K562 (cell line): Measurements from ENCODE around the gene ATP7B. TPM values are rescaled to one million over a fixed set of nuclear protein-coding genes. Genes with fewer than 3 reads are reported as not detected.

Experiments
- ATAC-seq: fragments of 200-7000 bp; cut with Tn5 transposase; 3 replicates; pipeline ENCODE4 v1.9.1; 2020; ENCODE audit warnings: moderate library complexity
- BruUV-seq: library from RNA; stranded (reverse); fragments of 400-500 nt; replicated peaks from 2 replicates; lab custom pipeline; 2021; lab: Mats Ljungman, UMichigan
- CTCF ChIA-PET: fragments of 300-600 bp; formaldehyde crosslinking; extraction: SDS; loops from one replicate; lab custom pipeline; 2021; ENCODE audit warnings: low intra/inter-chr PET ratio; lab: Yijun Ruan, JAX
- POLR2A ChIA-PET: fragments of 300-600, 350-650 bp; sonication (Branson Sonifier 250); formaldehyde crosslinking; extraction: SDS; loops from one replicate; lab custom pipeline; 2021; ENCODE audit warnings: antibody characterized with exemption, inconsistent platforms; lab: Yijun Ruan, JAX
- DNase-seq, 4 experiments: peaks; one replicate each; pipeline versions ENCODE4 v3.0.0 to v3.0.0-alpha.2; 2011 to 2018; ENCODE audit warnings: low spot score in 3 of 4, mixed read lengths in 3 of 4; ENCODE audit errors: extremely low read depth in 1 of 4
- FAIRE-seq: peaks from 2 replicates; lab custom pipeline; 2011; peaks lifted over from hg19 to GRCh38; lab: Jason Lieb, UNC
- H2AFZ ChIP-seq: 2 replicates; pipeline ENCODE4 v1.6.0; 2011; ENCODE audit warnings: low read depth, low read length, control low read depth, inconsistent platforms
- H3K27ac ChIP-seq: fragments of 200-600 bp; 3 replicates; pipeline ENCODE4 v1.8.0; 2011; ENCODE audit warnings: low read depth, mild to moderate bottlenecking, control low read depth, inconsistent platforms, low read length, moderate library complexity, mixed read lengths; ENCODE audit errors: extremely low read depth
- H3K27me3 ChIP-seq, 2 experiments: fragments of 300-600 bp in 1 of 2; 2 replicates in 1 of 2; 3 replicates in 1 of 2; pipeline versions ENCODE4 v1.6.0 to v1.8.0; 2011; ENCODE audit warnings: inconsistent platforms in 2 of 2, low read length in 2 of 2, mild to moderate bottlenecking in 1 of 2, mixed read lengths in 1 of 2, moderate library complexity in 1 of 2; ENCODE audit not compliant: control insufficient read depth in 2 of 2, insufficient read depth in 2 of 2
- H3K36me3 ChIP-seq: fragments of 300-600 bp; 3 replicates; pipeline ENCODE4 v1.8.0; 2011; ENCODE audit warnings: mild to moderate bottlenecking, low read length, inconsistent platforms; ENCODE audit not compliant: control insufficient read depth, insufficient read depth
- H3K4me1 ChIP-seq, 2 experiments: fragments of 200-600 bp in 1 of 2; replicated peaks in 1 of 2; 2 replicates in 1 of 2; 3 replicates in 1 of 2; pipeline versions ENCODE4 v1.5.1 to v1.8.0; 2011; ENCODE audit warnings: inconsistent platforms in 2 of 2, low read length in 2 of 2, mild to moderate bottlenecking in 1 of 2, mixed read lengths in 1 of 2, moderate library complexity in 1 of 2; ENCODE audit not compliant: control insufficient read depth in 2 of 2, insufficient read depth in 2 of 2
- H3K4me2 ChIP-seq: 2 replicates; pipeline ENCODE4 v1.6.1; 2011; ENCODE audit warnings: low read length, control low read depth, inconsistent platforms, mixed read lengths; ENCODE audit not compliant: insufficient read depth
- H3K4me3 ChIP-seq: fragments of 200-600 bp; sonication (generic), shearing (Covaris generic); 2 replicates; pipeline ENCODE4 v1.5.1; 2016; ENCODE audit warnings: control low read depth, inconsistent platforms
- H3K79me2 ChIP-seq: fragments of 200-600 bp; 3 replicates; pipeline ENCODE4 v1.8.0; 2011; ENCODE audit warnings: low read length, inconsistent platforms; ENCODE audit not compliant: control insufficient read depth, insufficient read depth
- H3K9ac ChIP-seq, 2 experiments: 2 replicates each; pipeline versions ENCODE4 v1.6.0 to v1.6.1; 2011; ENCODE audit warnings: low read depth in 2 of 2, low read length in 2 of 2, control low read depth in 1 of 2, inconsistent platforms in 1 of 2, mild to moderate bottlenecking in 1 of 2, mixed read lengths in 1 of 2; ENCODE audit not compliant: insufficient read depth in 1 of 2
- H3K9me1 ChIP-seq: one replicate; pipeline ENCODE4 v1.6.0; 2011; ENCODE audit warnings: inconsistent platforms, mild to moderate bottlenecking, low read length, moderate library complexity; ENCODE audit not compliant: control insufficient read depth, insufficient read depth
- H3K9me3 ChIP-seq: replicated peaks from 2 replicates; pipeline ENCODE4 v1.5.1; 2011; ENCODE audit warnings: low read depth, low read length, inconsistent platforms; ENCODE audit not compliant: control insufficient read depth, insufficient read depth
- H4K20me1 ChIP-seq: replicated peaks from 2 replicates; pipeline ENCODE4 v1.6.1; 2011; ENCODE audit warnings: low read length, inconsistent platforms, mixed read lengths; ENCODE audit not compliant: control insufficient read depth, insufficient read depth
- ADNP ChIP-seq: fragments of 200-800 bp; sonication (Bioruptor generic); IDR thresholded peaks from 2 replicates; pipeline ENCODE4 v1.6.1; 2016; ENCODE audit warnings: missing genetic modification characterization, missing compliant biosample characterization
- CBFA2T2 ChIP-seq: fragments of 450-650 bp; conservative IDR thresholded peaks from 2 replicates; pipeline ENCODE4 v1.6.1; 2017; ENCODE audit warnings: mild to moderate bottlenecking
- E2F3 ChIP-seq: fragments of 250-450 bp; sonication (Bioruptor Pico); IDR thresholded peaks from 2 replicates; pipeline ENCODE4 v1.4.0; 2020; ENCODE audit warnings: mild to moderate bottlenecking
- EWSR1 ChIP-seq: fragments of 450-650 bp; IDR thresholded peaks from 2 replicates; pipeline ENCODE4 v1.6.1; 2018; ENCODE audit warnings: borderline replicate concordance, mild to moderate bottlenecking, low read depth, moderate library complexity; ENCODE audit not compliant: partially characterized antibody
- MBD2 ChIP-seq: sonication (generic); IDR thresholded peaks from 2 replicates; pipeline ENCODE4 v1.6.1; 2016; ENCODE audit warnings: low read depth, borderline replicate concordance
- PYGO2 ChIP-seq: fragments of 450-650 bp; IDR thresholded peaks from 2 replicates; pipeline ENCODE4 v1.6.1; 2016; ENCODE audit warnings: mild to moderate bottlenecking, missing genetic modification characterization, moderate library complexity, missing compliant biosample characterization
- RERE ChIP-seq: sonication (generic); formaldehyde crosslinking; IDR thresholded peaks from 2 replicates; pipeline ENCODE4 v1.8.0; 2023; ENCODE audit warnings: missing genetic modification reagents, mild to moderate bottlenecking, borderline replicate concordance
- XRCC4 ChIP-seq: IDR thresholded peaks from one replicate; pipeline ENCODE4 v1.6.1; 2011; ENCODE audit not compliant: insufficient read depth, insufficient read length; ENCODE audit errors: extremely low read depth
- ZFP36 ChIP-seq: fragments of 150-350 bp; IDR thresholded peaks from 2 replicates; pipeline ENCODE4 v1.6.1; 2018; ENCODE audit warnings: low read length, low read depth; ENCODE audit not compliant: partially characterized antibody
- ZNF766 ChIP-seq: fragments of 200-800 bp; sonication (Bioruptor generic); conservative IDR thresholded peaks from 2 replicates; pipeline ENCODE4 v1.6.1; 2016; ENCODE audit warnings: missing genetic modification characterization, missing compliant biosample characterization
- in situ Hi-C: fragments of 300-500 bp; cut with MboI; formaldehyde crosslinking; loops from 4 replicates; pipeline ENCODE4 v1.15.0; 2018; ENCODE audit warnings: inconsistent platforms, mixed read lengths
- intact Hi-C: fragments of 100-400 bp; cut with micrococcal nuclease; formaldehyde crosslinking; loops from 2 replicates; pipeline ENCODE4 v1.14.2; 2022
- polyA plus RNA-seq, 8 experiments: library from polyadenylated mRNA; depleted of rRNA in 4 of 8; stranded (reverse) in 5 of 8; unstranded in 3 of 8; fragments of >200 nt; fragmentation: Nextera tagmentation in 2 of 8; fragmentation: Illumina TruSeq in 1 of 8; extraction: Ambion mirVana in 2 of 8; extraction: Trizol in 1 of 8; gene quantifications; 2 replicates each; pipeline versions ENCODE4 v1.2.1 to v1.2.3, GENCODE V29; 2011 to 2014; ENCODE audit warnings: inconsistent platforms in 1 of 8, missing spikeins in 1 of 8
- total RNA-seq, 7 experiments: library from RNA; depleted of rRNA in 6 of 7; stranded (reverse); fragments of >200 nt in 6 of 7; fragmentation: Illumina TruSeq in 2 of 7; extraction: Trizol in 2 of 7; gene quantifications; 2 replicates each; pipeline versions ENCODE4 v1.2.1 to v1.2.3, GENCODE V29; 2011 to 2021; ENCODE audit warnings: low replicate concordance in 1 of 7
- TF ChIP-seq, protein P1 (sequence below): fragments of 450-650 bp; formaldehyde crosslinking; IDR thresholded peaks from 2 replicates; pipeline ENCODE4 v1.4.0; 2020; ENCODE audit warnings: mild to moderate bottlenecking, moderate library complexity
- TF ChIP-seq, protein P2 (sequence below), 2 experiments: fragments of 450-650 bp in 1 of 2; sonication (generic) in 1 of 2; formaldehyde crosslinking in 1 of 2; IDR thresholded peaks in 1 of 2; conservative IDR thresholded peaks in 1 of 2; 2 replicates each; pipeline versions ENCODE4 v1.6.1 to v1.8.1; 2016 to 2023; ENCODE audit warnings: mild to moderate bottlenecking in 2 of 2, moderate library complexity in 2 of 2, inconsistent platforms in 1 of 2, missing genetic modification reagents in 1 of 2
- TF ChIP-seq, protein P3 (sequence below): sonication (generic); formaldehyde crosslinking; IDR thresholded peaks from 2 replicates; pipeline ENCODE4 v1.8.0; 2022; ENCODE audit warnings: mild to moderate bottlenecking, low read depth, missing genetic modification reagents

Gene ATP7B
- total and polyA plus RNA-seq, 9 of the 15 experiments (the other 6 are each of a cell fraction or from before 2014, with no cell fraction given) = 1.1 to 20.4 (median 8.5) TPM

DNA sequence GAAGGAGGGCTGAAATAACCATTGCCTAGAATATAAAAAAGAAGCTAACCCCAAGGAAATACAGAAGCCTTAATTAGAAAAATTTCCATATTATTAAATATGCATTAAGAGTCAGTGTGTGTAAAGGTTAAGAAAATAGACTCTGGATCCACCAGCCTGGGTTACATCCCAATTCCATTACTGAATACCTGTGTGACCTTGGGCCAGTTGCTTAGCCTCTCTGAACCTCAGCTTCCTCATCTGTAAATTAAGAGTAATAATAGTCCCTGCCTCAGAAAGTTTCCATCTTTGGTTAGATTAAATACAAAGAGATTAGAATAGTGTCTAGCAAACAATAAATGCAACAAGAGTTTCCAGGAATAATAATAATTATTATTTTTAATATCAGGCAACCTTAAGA is 54.5 kb downstream of the ATP7B start:
- Histone ChIP-seq H3K9me1 (peaks cover 3% of the 10 kb centered on the region), H3K4me3 (no peak overlapping the region), H3K79me2 (no peaks in the 10 kb centered on the region), H3K27ac (no peak overlapping the region), H4K20me1 (no peaks in the 10 kb centered on the region), H3K27me3 (no peaks in the 10 kb centered on the region), H3K9me3 (no peaks in the 10 kb centered on the region), H2AFZ (no peak overlapping the region), H3K4me1 (peaks cover 39 to 50% of the 10 kb centered on the region in 2 experiments), H3K4me2 (0 out of 2 replicates have a peak overlapping the region, but pooled peaks have one; percentile 41), H3K36me3 (peaks cover 42% of the 10 kb centered on the region), H3K9ac (no peak overlapping the region; a peak in 1 of 4 replicates)
- no peak for ATAC-seq
- ChIA-PET POLR2A (interaction anchor here (1.0 kb wide), 1 partner anchor 8 kb away, joined by 3 read pairs; no protein-coding TSS in a partner anchor), CTCF (no interaction called here)
- no TSS peak for BruUV-seq
- in situ Hi-C loops (no loop called here), intact Hi-C loops (loop anchor here (2.0 to 5.0 kb wide), 3 partner anchors 41 to 171 kb away; partner anchors contain the start of gene NEK5)
- DNase-seq = no peak
- no peak for FAIRE-seq
- no peak for TF ChIP-seq PYGO2 (tag)
- no peak for TF ChIP-seq MBD2
- no peak for TF ChIP-seq EWSR1
- TF ChIP-seq E2F3 (CRISPR knock-in tag) = no peak
- TF ChIP-seq, protein P1, sequence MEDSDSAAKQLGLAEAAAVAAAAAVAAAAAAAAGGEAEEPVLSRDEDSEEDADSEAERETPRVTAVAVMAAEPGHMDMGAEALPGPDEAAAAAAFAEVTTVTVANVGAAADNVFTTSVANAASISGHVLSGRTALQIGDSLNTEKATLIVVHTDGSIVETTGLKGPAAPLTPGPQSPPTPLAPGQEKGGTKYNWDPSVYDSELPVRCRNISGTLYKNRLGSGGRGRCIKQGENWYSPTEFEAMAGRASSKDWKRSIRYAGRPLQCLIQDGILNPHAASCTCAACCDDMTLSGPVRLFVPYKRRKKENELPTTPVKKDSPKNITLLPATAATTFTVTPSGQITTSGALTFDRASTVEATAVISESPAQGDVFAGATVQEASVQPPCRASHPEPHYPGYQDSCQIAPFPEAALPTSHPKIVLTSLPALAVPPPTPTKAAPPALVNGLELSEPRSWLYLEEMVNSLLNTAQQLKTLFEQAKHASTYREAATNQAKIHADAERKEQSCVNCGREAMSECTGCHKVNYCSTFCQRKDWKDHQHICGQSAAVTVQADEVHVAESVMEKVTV = no peak
- TF ChIP-seq, protein P2, sequence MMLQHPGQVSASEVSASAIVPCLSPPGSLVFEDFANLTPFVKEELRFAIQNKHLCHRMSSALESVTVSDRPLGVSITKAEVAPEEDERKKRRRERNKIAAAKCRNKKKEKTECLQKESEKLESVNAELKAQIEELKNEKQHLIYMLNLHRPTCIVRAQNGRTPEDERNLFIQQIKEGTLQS (IDR thresholded peaks at IDR 0.05) = no peak
- TF ChIP-seq, protein P2 (CRISPR knock-in tag; conservative IDR thresholded peaks at IDR 0.05) = no peak
- TF ChIP-seq ZNF766 (CRISPR knock-in tag) = no peak
- TF ChIP-seq ADNP (tag) = peak; percentile 62; the same call in 1 of the 2 replicates
- TF ChIP-seq, protein P3, sequence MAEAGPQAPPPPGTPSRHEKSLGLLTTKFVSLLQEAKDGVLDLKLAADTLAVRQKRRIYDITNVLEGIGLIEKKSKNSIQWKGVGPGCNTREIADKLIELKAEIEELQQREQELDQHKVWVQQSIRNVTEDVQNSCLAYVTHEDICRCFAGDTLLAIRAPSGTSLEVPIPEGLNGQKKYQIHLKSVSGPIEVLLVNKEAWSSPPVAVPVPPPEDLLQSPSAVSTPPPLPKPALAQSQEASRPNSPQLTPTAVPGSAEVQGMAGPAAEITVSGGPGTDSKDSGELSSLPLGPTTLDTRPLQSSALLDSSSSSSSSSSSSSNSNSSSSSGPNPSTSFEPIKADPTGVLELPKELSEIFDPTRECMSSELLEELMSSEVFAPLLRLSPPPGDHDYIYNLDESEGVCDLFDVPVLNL = no peak
- no peak for TF ChIP-seq XRCC4
- no peak for TF ChIP-seq CBFA2T2
- no peak for TF ChIP-seq RERE
- TF ChIP-seq ZFP36 = peak; percentile 80
